Measurements from ENCODE around the gene APRT. TPM values are rescaled to one million over a fixed set of nuclear protein-coding genes. Genes with fewer than 3 reads are reported as not detected.
A peak's percentile ranks its signal among the peaks of the same experiment; 100 is the strongest.

Gene APRT, protein sequence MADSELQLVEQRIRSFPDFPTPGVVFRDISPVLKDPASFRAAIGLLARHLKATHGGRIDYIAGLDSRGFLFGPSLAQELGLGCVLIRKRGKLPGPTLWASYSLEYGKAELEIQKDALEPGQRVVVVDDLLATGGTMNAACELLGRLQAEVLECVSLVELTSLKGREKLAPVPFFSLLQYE
- 198 and 209 TPM in 2 replicates for total RNA-seq

DNA sequence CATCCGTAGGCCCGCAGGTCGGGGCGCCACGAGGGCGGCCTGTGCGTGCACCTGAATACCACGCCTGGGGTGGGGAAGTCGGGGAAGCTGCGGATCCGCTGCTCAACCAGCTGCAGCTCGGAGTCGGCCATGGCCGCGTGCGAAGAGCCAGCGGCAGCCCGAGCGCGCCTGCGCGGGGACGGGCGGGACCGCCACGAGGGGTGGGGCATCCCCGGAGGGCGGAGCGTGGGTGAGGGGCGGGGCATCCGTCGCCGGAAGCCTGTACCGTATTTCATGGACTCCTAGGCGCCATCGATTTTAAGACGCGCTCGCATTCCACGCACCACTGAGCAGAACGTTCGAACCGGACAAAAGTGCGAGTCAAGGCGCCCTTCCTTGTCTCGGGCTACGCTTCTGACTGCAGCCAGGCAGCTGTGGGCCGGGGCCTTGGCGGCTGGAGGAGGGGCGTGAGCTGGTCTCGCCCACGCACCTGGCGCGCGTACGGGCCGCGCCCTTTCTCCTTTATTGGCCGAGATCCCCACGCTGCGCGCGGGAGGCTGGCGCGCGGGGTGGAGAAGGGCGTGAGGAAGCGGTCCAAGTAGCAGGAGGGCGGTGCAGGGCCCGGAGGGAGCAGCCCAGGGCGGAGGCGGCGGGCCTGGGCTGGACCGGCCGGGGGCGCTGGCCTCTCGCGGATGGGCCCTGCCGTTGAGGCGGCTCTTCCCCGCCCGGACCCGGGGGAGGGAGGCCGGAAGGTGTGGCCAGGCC, at the start of gene APRT:
TSS of gene APRT (minus strand) at position 160 of the 744 bp plus-strand sequence. CDS start at position 131, 29 bp downstream.
- Mint-ChIP-seq H3K27ac (peak within 1 kb of the TSS; percentile 97), H3K9me3 (no peaks in the 10 kb centered on the region), H3K4me1 (peaks cover 17% of the 10 kb centered on the region), H3K4me3 (peak within 1 kb of the TSS; percentile 91), H3K27me3 (no peaks in the 10 kb centered on the region), H3K36me3 (ENCODE audit: low read depth) (peaks cover 13% of the 10 kb centered on the region)
- ChIA-PET POLR2A (interaction anchor here (0.6 to 6.0 kb wide), 27 partner anchors 9 to 406 kb away, joined by 3 to 52 read pairs (median 4); partner anchors contain the start of genes CDT1, GALNS, MVD and PIEZO1), CTCF (interaction anchor here (0.6 to 2.9 kb wide), 6 partner anchors 25 to 356 kb away, joined by 3 to 15 read pairs (median 3); partner anchors contain the start of genes GALNS and TRAPPC2L)
- peak; percentile 99 for DNase-seq
- peak; percentile 86 for ATAC-seq (ENCODE audit: low read depth)
- TF ChIP-seq, protein P1, sequence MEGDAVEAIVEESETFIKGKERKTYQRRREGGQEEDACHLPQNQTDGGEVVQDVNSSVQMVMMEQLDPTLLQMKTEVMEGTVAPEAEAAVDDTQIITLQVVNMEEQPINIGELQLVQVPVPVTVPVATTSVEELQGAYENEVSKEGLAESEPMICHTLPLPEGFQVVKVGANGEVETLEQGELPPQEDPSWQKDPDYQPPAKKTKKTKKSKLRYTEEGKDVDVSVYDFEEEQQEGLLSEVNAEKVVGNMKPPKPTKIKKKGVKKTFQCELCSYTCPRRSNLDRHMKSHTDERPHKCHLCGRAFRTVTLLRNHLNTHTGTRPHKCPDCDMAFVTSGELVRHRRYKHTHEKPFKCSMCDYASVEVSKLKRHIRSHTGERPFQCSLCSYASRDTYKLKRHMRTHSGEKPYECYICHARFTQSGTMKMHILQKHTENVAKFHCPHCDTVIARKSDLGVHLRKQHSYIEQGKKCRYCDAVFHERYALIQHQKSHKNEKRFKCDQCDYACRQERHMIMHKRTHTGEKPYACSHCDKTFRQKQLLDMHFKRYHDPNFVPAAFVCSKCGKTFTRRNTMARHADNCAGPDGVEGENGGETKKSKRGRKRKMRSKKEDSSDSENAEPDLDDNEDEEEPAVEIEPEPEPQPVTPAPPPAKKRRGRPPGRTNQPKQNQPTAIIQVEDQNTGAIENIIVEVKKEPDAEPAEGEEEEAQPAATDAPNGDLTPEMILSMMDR (IDR thresholded peaks at IDR 0.05) = no peak
- intact Hi-C loops (cut with micrococcal nuclease) = loop anchor here (1.0 to 10.0 kb wide), 7 partner anchors 9 to 749 kb away; partner anchors contain the start of genes CDH15, CDT1, PIEZO1 and RPL13

DNA sequence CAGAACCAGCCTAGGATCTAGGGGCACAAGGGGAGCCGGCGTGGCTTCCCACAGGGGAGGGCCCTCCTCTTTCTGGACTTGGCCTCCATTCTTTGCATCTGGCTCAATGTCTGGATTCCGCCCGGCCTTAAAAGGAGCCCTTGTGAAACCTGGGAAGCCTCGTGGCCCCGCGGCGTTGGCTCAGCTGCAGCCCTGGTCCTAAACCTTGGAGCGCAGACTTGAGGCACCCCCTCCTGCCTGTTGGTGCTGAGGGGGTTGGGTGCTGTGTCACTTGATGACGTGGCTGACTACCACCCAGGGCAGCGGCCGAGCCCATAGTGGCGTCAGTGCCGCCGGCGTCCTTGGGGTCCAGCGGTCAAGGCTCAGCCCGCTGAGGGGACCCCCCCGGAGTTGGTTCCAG, 49.6 kb upstream of the APRT start:
- intact Hi-C loops (cut with micrococcal nuclease) = no loop called here
- CTCF ChIA-PET = no interaction called here
- Mint-ChIP-seq H3K4me3 (no peak overlapping the region), H3K4me1 (peaks cover 20% of the 10 kb centered on the region), H3K36me3 (ENCODE audit: low read depth) (peaks cover 40% of the 10 kb centered on the region), H3K9me3 (no peaks in the 10 kb centered on the region), H3K27ac (no peak overlapping the region), H3K27me3 (no peaks in the 10 kb centered on the region)
- TF ChIP-seq, protein P1 (IDR thresholded peaks at IDR 0.05) = no peak
- ATAC-seq (ENCODE audit: low read depth) = no peak
- POLR2A ChIA-PET = no interaction called here
- no peak for DNase-seq

- DNase-seq (no peak), ATAC-seq (ENCODE audit: low read depth) (no peak)
- Mint-ChIP-seq H3K4me3 (no peak overlapping the region), H3K4me1 (peaks cover 34% of the 10 kb centered on the region), H3K27ac (no peak overlapping the region), H3K27me3 (no peaks in the 10 kb centered on the region), H3K9me3 (no peaks in the 10 kb centered on the region), H3K36me3 (ENCODE audit: low read depth) (peaks cover 40% of the 10 kb centered on the region)
- POLR2A ChIA-PET = no interaction called here
- intact Hi-C loops (cut with micrococcal nuclease) = loop anchor here (5.0 kb wide), 1 partner anchor 207 kb away; the partner anchor contains the start of gene CYBA
- CTCF ChIA-PET = interaction anchor here (0.8 kb wide), 1 partner anchor 122 kb away, joined by 3 read pairs; no protein-coding TSS in a partner anchor
- TF ChIP-seq, protein P1 (IDR thresholded peaks at IDR 0.05) = no peak
Observed at GRCh38 chr16:88859381-88860091, 47.8 kb upstream of the APRT start.

GRCh38 chr16:88857728-88858339, 46.1 kb upstream of the APRT start:
- intact Hi-C loops (cut with micrococcal nuclease) = loop anchor here (1.0 to 5.0 kb wide), 13 partner anchors 42 to 843 kb away; partner anchors contain the start of genes CDH15, CDT1, CYBA and SPATA2L
- peak overlapping the region; percentile 86 for H3K27ac Mint-ChIP-seq
- no peaks in the 10 kb centered on the region for H3K9me3 Mint-ChIP-seq
- DNase-seq (peak; percentile 60), ATAC-seq (ENCODE audit: low read depth) (peak; percentile 60)
- peaks cover 37% of the 10 kb centered on the region for H3K4me1 Mint-ChIP-seq
- H3K36me3 Mint-ChIP-seq (ENCODE audit: low read depth) = peaks cover 40% of the 10 kb centered on the region
- ChIA-PET CTCF (interaction anchor here (0.7 to 2.7 kb wide), 12 partner anchors 16 to 383 kb away, joined by 3 to 22 read pairs (median 6); partner anchors contain the start of genes APRT and ZNF778), POLR2A (interaction anchor here (0.6 to 3.2 kb wide), 14 partner anchors 43 to 298 kb away, joined by 3 to 39 read pairs (median 4); partner anchors contain the start of genes ACSF3 and APRT)
- peak overlapping the region; percentile 92 for H3K4me3 Mint-ChIP-seq
- no peaks in the 10 kb centered on the region for H3K27me3 Mint-ChIP-seq
- TF ChIP-seq, protein P1 (IDR thresholded peaks at IDR 0.05) = no peak

Data from activated B cell treated with CpG ODN at 0.5 μM for 24 hours (primary cell).